Activated T-cell treated with anti-CD3 and anti-CD28 coated beads, Interleukin-2, amount 50 U/mL, for 4 hours (primary cell): ENCODE measurements around the gene ABCD2. TPM values are rescaled to one million over a fixed set of nuclear protein-coding genes. Genes with fewer than 3 reads are reported as not detected.
"Not testable (repeated sequence)": the region's sequence is repeated elsewhere in the genome, so short reads cannot be mapped to it uniquely, and the experiment has no call there.

ENCODE experiments used
- ATAC-seq, 2 donors: fragments of 200-7000 bp; cut with Tn5 transposase; one replicate each; pipeline ENCODE4 v1.10.0; 2021
- DNase-seq: peaks from one replicate; pipeline ENCODE4 v3.0.0-alpha.2; 2020
- H3K27me3 Mint-ChIP-seq: one replicate; pipeline ENCODE4 v1.8.0; 2021; ENCODE audit warnings: low read depth, mixed read lengths
- H3K36me3 Mint-ChIP-seq: one replicate; pipeline ENCODE4 v1.8.0; 2022; ENCODE audit warnings: mixed read lengths; ENCODE audit not compliant: insufficient read depth
- H3K4me1 Mint-ChIP-seq: one replicate; pipeline ENCODE4 v1.8.0; 2021; ENCODE audit warnings: low read depth, mixed read lengths
- H3K4me3 Mint-ChIP-seq: one replicate; pipeline ENCODE4 v1.8.0; 2021; ENCODE audit warnings: mild to moderate bottlenecking, moderate library complexity, mixed read lengths
- H3K9me3 Mint-ChIP-seq: one replicate; pipeline ENCODE4 v1.8.0; 2021; ENCODE audit warnings: mixed read lengths
- total RNA-seq, 3 donors: library from RNA; stranded (reverse); gene quantifications; one replicate each; pipeline ENCODE4 v1.2.1, GENCODE V29; 2021

ABCD2 gene
- under 1 TPM; 0.69 to 0.89 (median 0.79) TPM for total RNA-seq

DNA sequence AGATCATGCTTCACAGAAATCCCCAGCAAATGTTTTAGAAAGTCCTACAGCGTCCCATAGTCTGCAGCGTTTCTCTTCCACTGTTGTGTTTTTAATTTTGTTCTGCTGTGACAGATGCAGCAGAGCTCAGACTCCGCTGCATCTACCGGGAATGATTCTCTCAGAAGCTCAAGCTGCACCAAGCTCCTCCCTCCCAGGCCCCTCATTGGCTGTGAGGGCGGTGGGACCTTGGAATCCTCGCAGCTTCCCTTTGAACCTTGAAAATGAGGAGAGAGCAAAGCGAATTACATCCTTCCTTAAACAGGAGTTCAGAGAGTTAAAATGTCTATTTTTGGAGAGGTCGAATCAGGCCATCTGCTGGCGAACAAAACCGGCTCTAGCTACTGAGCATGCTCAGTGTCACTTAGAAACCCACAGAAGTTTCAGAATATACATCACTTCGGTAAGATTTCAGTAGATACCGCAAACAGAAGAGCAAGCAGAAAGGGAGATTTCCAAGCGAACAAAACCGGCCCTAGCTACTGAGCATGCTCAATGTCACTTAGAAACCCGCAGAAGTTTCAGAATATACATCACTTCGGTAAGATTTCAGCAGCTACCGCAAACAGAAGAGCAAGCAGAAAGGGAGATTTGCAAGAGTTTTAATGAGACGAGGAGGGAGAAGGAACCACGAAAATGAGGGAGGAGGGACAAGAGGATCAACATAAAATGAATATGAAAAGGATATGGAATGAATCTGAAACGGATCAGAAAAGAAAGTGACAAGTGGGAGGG lies at the start of gene ABCD2:
TSS of gene ABCD2 (minus strand) at position 144 of the 774 bp plus-strand sequence. CDS start 188 bp downstream, outside the sequence.
- Mint-ChIP-seq H3K27me3 (no peaks in the 10 kb centered on the region), H3K36me3 (no peaks in the 10 kb centered on the region), H3K9me3 (no peaks in the 10 kb centered on the region), H3K4me3 (no peak within 1 kb of the TSS), H3K4me1 (peaks cover 59% of the 10 kb centered on the region)
- DNase-seq (peak; percentile 53), ATAC-seq (peak; percentile 77 to 79)

DNA sequence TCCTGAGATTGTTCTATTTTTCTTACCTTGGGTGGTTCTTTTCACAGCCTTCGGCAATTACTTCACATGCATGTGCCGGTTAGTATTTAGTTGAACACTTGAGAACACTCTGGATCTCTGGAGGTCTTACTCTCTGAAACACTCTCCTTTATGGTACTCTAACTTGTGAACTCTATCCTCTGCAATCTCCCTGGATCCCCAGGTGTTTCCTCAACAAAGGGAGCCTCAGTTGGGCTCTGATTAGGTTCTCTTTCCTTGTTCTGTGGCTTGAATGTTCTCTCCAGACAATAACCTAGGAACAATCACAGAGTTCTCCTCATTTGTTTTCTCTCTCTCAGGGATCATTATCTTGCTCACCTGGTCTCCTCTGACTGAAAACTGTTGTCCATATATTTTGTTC lies 40.5 kb upstream of the ABCD2 start:
- H3K36me3 Mint-ChIP-seq, result peaks cover 4% of the 10 kb centered on the region
- H3K4me3 Mint-ChIP-seq, result no peak overlapping the region
- DNase-seq (no peak), ATAC-seq (no peak)
- H3K27me3 Mint-ChIP-seq, result no peaks in the 10 kb centered on the region
- H3K9me3 Mint-ChIP-seq, result peaks cover 13% of the 10 kb centered on the region
- H3K4me1 Mint-ChIP-seq, result peaks cover 3% of the 10 kb centered on the region

DNA sequence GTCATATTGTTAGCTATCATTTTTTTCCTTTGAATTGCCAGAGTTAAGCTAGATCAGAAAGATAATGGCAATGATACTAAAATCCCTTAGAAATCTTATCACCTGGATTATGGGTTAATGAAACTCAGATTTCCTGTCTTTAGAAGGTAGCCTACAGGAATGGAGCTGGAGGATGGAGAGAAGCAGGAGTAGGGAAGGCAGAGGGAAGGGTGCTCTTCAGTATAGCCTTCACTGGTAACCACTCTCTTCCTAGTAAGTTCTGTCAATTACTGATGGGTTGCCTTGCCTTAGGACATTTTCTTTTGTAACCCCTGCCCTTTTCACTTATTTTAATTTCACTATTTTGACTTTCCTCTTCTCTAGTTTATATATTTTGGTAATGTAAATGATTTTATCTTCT lies 27.8 kb upstream of the ABCD2 start:
- no peak for ATAC-seq
- no peak overlapping the region for H3K4me3 Mint-ChIP-seq

GRCh38 chr12:39646963-39647362 lies 27.4 kb upstream of the ABCD2 start:
- Mint-ChIP-seq H3K4me1 (peaks cover 13% of the 10 kb centered on the region), H3K4me3 (no peak overlapping the region), H3K36me3 (no peaks in the 10 kb centered on the region), H3K27me3 (no peaks in the 10 kb centered on the region), H3K9me3 (no peaks in the 10 kb centered on the region)
- no peak for ATAC-seq
- no peak for DNase-seq

More for the DNA sequence above, 27.8 kb upstream of the ABCD2 start:
- Mint-ChIP-seq H3K4me1 (peaks cover 13% of the 10 kb centered on the region), H3K27me3 (no peaks in the 10 kb centered on the region), H3K36me3 (no peaks in the 10 kb centered on the region), H3K9me3 (no peaks in the 10 kb centered on the region)
- no peak for DNase-seq

DNA sequence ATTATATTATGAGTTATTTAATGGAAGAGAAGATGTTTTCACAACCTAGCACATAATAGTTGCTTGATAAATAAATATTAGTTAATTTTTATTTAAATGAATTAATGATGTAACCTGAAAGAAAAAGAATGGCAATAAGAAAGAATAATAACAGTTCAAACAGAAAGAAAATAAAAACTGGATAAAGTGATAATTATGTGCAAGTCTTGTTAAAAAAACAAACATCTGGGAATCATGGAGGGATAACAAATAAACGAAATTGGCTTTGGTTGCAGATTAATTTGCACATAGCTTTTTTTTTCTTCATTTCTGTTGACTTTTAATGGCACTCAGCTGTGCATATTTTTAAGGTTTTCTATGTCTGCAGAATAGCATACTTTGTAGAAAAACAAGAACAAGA lies 23.4 kb upstream of the ABCD2 start:
- H3K4me1 Mint-ChIP-seq, result peaks cover 8% of the 10 kb centered on the region
- H3K36me3 Mint-ChIP-seq, result no peaks in the 10 kb centered on the region
- DNase-seq, result no peak
- no peaks in the 10 kb centered on the region for H3K27me3 Mint-ChIP-seq
- ATAC-seq, result no peak
- no peak overlapping the region for H3K4me3 Mint-ChIP-seq
- H3K9me3 Mint-ChIP-seq, result no peaks in the 10 kb centered on the region

- DNase-seq (no peak), ATAC-seq (no peak)
- no peaks in the 10 kb centered on the region for H3K4me1 Mint-ChIP-seq
- no peaks in the 10 kb centered on the region for H3K27me3 Mint-ChIP-seq
- H3K9me3 Mint-ChIP-seq, result no peaks in the 10 kb centered on the region
- no peaks in the 10 kb centered on the region for H3K36me3 Mint-ChIP-seq
- H3K4me3 Mint-ChIP-seq, result no peak overlapping the region
Observed at GRCh38 chr12:39638840-39639239, 19.2 kb upstream of the ABCD2 start.

- H3K36me3 Mint-ChIP-seq, result no peaks in the 10 kb centered on the region
- H3K4me1 Mint-ChIP-seq, result no peaks in the 10 kb centered on the region
- no peaks in the 10 kb centered on the region for H3K9me3 Mint-ChIP-seq
- ATAC-seq (no peak), DNase-seq (no peak)
- no peaks in the 10 kb centered on the region for H3K27me3 Mint-ChIP-seq
- H3K4me3 Mint-ChIP-seq, result no peak overlapping the region
Observed at GRCh38 chr12:39638178-39638577, 18.6 kb upstream of the ABCD2 start.

- H3K9me3 Mint-ChIP-seq, result no peaks in the 10 kb centered on the region
- no peaks in the 10 kb centered on the region for H3K27me3 Mint-ChIP-seq
- no peak for ATAC-seq
- DNase-seq, result no peak
- H3K4me1 Mint-ChIP-seq, result peaks cover 27% of the 10 kb centered on the region
- H3K36me3 Mint-ChIP-seq, result no peaks in the 10 kb centered on the region
- no peak overlapping the region for H3K4me3 Mint-ChIP-seq
Observed at GRCh38 chr12:39632670-39633069, 13.1 kb upstream of the ABCD2 start.

- Mint-ChIP-seq H3K4me1 (peaks cover 41% of the 10 kb centered on the region), H3K27me3 (no peaks in the 10 kb centered on the region), H3K4me3 (peak overlapping the region; percentile 45), H3K9me3 (no peaks in the 10 kb centered on the region), H3K36me3 (no peaks in the 10 kb centered on the region)
- no peak for DNase-seq
- ATAC-seq, result peak; percentile 61 to 66
Observed at GRCh38 chr12:39628836-39629235, 9.2 kb upstream of the ABCD2 start.

DNA sequence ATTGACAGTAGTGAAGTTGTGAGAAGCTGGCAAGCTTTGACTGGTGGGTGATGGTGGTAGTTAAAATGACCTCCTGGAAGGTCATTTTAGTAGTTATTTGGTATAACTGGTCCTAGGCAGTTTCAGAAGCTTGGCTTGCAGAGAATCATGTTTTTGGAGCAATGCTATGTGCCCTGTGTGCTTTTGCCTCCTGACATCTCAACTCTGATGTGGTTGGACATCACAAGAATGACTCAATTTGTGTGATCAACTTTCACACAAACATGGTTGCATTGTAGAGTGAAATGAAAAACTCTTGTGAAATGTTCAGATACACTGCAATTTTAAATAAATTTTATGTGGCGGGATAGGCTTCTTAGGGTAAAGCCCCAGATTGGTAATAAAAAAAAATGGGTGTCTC lies 8.3 kb upstream of the ABCD2 start:
- H3K27me3 Mint-ChIP-seq, result no peaks in the 10 kb centered on the region
- no peak for DNase-seq
- H3K4me3 Mint-ChIP-seq, result peak overlapping the region; percentile 27

DNA sequence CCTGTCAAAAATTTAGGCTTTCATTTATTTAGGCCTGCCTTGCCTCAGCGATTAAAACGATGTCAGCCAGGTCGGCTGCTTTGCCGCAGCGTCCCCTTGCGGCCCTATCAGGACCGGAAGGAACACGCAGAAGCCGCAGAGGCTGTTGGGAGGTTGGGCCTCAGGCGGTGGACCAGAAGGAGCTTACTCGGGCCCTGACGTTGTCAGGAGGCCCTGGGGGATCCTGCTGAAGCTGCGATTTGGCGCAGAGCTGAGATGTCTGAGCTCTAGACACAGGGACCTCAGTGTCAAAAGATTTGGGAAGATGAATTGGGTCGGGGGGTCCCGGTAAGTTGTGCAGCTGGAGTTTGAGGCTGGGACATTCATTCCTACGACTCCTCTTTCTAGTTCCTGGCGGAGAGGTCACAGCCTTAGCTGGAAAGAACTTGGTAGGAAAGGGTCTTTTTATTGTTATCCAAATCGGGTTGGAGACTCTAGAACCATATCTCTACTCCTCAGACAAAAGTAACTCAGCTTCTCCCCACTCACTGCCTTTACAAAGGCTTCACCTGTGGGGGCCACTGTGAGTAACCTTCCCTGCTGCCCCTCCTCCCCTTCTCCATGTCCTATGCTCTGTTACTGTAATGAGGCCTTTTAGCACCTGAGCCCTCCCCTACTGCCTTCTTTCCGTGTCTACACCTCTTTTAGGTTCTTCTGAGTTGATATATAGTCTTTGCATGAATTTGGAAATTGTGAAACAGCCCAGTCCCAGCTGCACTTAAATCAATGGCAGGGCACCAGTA lies 6.6 kb upstream of the ABCD2 start:
- no peak for DNase-seq
- no peak overlapping the region for H3K4me3 Mint-ChIP-seq
- H3K4me1 Mint-ChIP-seq, result peaks cover 60% of the 10 kb centered on the region
- no peaks in the 10 kb centered on the region for H3K27me3 Mint-ChIP-seq
- no peaks in the 10 kb centered on the region for H3K36me3 Mint-ChIP-seq
- no peak for ATAC-seq
- no peaks in the 10 kb centered on the region for H3K9me3 Mint-ChIP-seq

More for the DNA sequence above, 8.3 kb upstream of the ABCD2 start:
- Mint-ChIP-seq H3K9me3 (no peaks in the 10 kb centered on the region), H3K4me1 (peaks cover 46% of the 10 kb centered on the region), H3K36me3 (no peaks in the 10 kb centered on the region)
- peak; percentile 81 for ATAC-seq

DNA sequence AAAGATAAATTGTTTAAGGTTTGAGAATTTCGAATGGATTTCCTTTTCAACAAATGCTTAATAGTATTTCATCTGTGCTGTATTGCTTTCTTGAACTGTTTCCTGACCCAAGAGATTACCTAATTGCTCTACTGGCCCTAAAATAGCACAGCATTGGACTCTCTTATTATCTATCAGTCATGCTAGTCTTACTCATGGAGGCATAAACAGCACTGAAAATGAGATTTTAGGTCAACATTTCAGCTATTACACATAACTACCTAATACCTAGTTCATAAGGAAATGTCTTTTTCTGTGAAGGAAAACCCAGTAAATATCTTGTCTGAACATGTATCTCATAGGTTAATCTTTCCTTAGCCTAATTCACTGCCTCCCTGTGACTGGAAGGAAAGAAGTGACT lies 4.3 kb upstream of the ABCD2 start:
- no peaks in the 10 kb centered on the region for H3K9me3 Mint-ChIP-seq
- no peak overlapping the region for H3K4me3 Mint-ChIP-seq
- ATAC-seq, result no peak
- no peaks in the 10 kb centered on the region for H3K36me3 Mint-ChIP-seq
- H3K27me3 Mint-ChIP-seq, result no peaks in the 10 kb centered on the region
- H3K4me1 Mint-ChIP-seq, result peaks cover 54% of the 10 kb centered on the region
- DNase-seq, result no peak

GRCh38 chr12:39623160-39623559 lies 3.6 kb upstream of the ABCD2 start:
- not testable (repeated sequence) for H3K36me3 Mint-ChIP-seq, H3K9me3 Mint-ChIP-seq, H3K27me3 Mint-ChIP-seq, H3K4me3 Mint-ChIP-seq, ATAC-seq, DNase-seq
- peaks cover 53% of the 10 kb centered on the region for H3K4me1 Mint-ChIP-seq

GRCh38 chr12:39622306-39622705 lies 2.7 kb upstream of the ABCD2 start:
- H3K36me3 Mint-ChIP-seq, result no peaks in the 10 kb centered on the region
- ATAC-seq, result no peak
- peaks cover 51% of the 10 kb centered on the region for H3K4me1 Mint-ChIP-seq
- no peaks in the 10 kb centered on the region for H3K27me3 Mint-ChIP-seq
- no peaks in the 10 kb centered on the region for H3K9me3 Mint-ChIP-seq
- H3K4me3 Mint-ChIP-seq, result no peak overlapping the region
- DNase-seq, result no peak

- DNase-seq (no peak), ATAC-seq (no peak)
- no peaks in the 10 kb centered on the region for H3K36me3 Mint-ChIP-seq
- no peaks in the 10 kb centered on the region for H3K27me3 Mint-ChIP-seq
- H3K9me3 Mint-ChIP-seq, result no peaks in the 10 kb centered on the region
- H3K4me1 Mint-ChIP-seq, result peaks cover 53% of the 10 kb centered on the region
- no peak overlapping the region for H3K4me3 Mint-ChIP-seq
Observed at GRCh38 chr12:39621670-39622069, 2.1 kb upstream of the ABCD2 start.
